Measurements from ENCODE around the gene JDP2.
"Not testable (repeated sequence)": the region's sequence is repeated elsewhere in the genome, so short reads cannot be mapped to it uniquely, and the experiment has no call there.

Gene JDP2, protein sequence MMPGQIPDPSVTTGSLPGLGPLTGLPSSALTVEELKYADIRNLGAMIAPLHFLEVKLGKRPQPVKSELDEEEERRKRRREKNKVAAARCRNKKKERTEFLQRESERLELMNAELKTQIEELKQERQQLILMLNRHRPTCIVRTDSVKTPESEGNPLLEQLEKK

DNA sequence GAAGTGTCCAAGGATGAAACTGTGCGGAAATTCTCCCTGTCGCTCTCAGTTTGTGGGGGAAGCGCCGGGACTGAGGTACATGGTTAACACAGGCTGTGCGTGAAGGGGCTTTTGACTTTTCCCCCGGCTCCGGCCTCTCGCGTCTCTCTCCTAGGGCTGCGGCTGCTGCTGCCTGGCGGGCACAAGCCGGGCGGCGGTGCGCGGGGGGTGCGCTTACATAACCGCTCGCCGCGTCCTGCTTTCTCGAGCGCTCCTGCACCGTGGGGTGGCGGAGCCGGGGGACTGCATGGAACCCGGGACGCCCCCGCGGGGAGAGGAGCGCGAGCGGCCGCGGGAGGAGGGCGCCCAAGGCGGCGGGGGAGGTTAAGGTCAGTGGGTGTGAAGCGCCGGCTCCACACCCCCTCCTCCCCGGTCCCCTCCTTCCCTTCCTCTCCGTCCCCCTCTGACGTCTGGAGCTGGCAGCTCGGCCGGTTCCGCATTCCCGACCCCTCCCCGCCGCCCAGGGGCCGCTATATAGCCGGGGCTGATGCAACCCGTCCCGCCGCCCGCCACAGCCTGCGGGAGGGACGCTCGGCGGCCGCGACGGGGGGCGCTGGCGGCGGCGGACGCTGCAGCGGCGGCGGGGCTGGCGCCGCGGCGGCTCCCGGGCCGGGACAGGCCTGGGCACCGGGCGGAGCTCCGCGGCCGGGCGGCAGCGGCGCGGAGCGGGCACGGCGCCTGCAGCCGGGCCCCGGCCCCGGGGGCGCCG lies at the start of gene JDP2:
Gene JDP2, plus strand, starts transcription at position 541 of the 748 bp plus-strand sequence. CDS start 9,899 bp downstream, outside the sequence.
- H3K27me3 ChIP-seq, result no peaks in the 10 kb centered on the region
- intact Hi-C loops (cut with DNase I; ENCODE audit: low total_unique reads), result loop anchor here (5.0 kb wide), 1 partner anchor 115 kb away; no protein-coding TSS in a partner anchor
- peak; percentile 93 to 95 for DNase-seq
- peak within 1 kb of the TSS; percentile 73 to 83 for H3K27ac ChIP-seq
- H3K36me3 ChIP-seq, result peaks cover 5 to 9% (median 7%) of the 10 kb centered on the region in 3 donors
- H3K9me3 ChIP-seq, result no peaks in the 10 kb centered on the region
- H3K4me3 ChIP-seq, result peak within 1 kb of the TSS; percentile 63 to 70
- H3K4me1 ChIP-seq, result peaks cover 0 to 42% (median 34%) of the 10 kb centered on the region in 4 donors
- TF ChIP-seq, protein P1, sequence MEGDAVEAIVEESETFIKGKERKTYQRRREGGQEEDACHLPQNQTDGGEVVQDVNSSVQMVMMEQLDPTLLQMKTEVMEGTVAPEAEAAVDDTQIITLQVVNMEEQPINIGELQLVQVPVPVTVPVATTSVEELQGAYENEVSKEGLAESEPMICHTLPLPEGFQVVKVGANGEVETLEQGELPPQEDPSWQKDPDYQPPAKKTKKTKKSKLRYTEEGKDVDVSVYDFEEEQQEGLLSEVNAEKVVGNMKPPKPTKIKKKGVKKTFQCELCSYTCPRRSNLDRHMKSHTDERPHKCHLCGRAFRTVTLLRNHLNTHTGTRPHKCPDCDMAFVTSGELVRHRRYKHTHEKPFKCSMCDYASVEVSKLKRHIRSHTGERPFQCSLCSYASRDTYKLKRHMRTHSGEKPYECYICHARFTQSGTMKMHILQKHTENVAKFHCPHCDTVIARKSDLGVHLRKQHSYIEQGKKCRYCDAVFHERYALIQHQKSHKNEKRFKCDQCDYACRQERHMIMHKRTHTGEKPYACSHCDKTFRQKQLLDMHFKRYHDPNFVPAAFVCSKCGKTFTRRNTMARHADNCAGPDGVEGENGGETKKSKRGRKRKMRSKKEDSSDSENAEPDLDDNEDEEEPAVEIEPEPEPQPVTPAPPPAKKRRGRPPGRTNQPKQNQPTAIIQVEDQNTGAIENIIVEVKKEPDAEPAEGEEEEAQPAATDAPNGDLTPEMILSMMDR (IDR thresholded peaks at IDR 0.05), result peak in 1 of 2 experiments; percentile 52

DNA sequence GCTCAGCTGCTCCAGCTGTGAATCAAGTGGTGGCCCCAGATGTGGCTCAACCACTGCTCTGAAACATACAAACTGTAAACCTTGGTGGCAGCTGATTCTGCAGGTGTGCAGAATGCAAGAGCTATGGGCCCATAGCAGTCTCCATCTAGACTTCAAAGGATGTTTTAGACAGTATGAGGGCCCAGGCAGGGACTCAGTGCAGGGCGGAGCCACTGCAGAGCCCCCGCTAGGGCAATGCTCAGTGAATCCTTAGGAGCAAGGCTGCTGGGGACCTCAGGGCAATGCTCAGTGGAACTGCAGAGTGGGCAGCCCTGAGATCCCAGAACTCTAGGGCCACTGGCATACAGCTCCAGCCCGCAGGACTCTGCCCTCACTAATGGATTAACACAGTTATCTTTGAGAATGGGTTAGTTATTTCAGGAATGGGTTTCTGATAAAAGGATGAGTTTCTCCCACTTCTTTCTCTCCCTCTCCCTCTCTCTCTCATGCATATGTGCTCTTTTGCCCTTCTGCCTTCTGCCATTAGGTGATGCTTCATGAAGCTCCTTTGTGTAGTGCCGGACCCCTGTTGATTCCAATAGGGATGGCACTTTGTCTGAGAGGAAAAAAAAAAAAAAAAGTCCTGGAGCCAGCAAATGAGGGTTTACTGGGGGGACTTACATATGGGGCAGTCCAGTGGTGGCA lies 48.4 kb upstream of the JDP2 start:
- Histone ChIP-seq H3K4me3 (no peak overlapping the region), H3K9me3 (no peaks in the 10 kb centered on the region), H3K4me1 (peaks cover 0 to 17% (median 2%) of the 10 kb centered on the region in 4 donors), H3K27ac (no peak overlapping the region), H3K36me3 (no peaks in the 10 kb centered on the region), H3K27me3 (no peaks in the 10 kb centered on the region)
- intact Hi-C loops (cut with DNase I; ENCODE audit: low total_unique reads), result no loop called here
- TF ChIP-seq, protein P1 (IDR thresholded peaks at IDR 0.05), result no peak
- DNase-seq, result no peak

DNA sequence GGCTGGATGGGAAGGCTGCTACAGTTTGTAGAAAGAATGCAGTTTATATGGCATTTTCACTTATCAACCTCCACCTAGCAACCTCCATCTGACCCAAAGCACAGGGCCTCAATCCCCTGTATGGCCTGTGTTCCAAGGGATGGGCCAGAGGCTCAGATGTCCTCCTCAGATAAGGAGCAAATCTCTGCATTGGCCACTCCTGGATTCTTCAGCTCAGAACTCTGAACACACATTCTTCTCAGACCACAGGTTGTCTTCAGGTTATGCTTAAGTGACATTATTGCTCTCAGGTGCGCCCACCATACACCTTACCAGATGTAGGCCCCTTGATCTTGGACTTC lies 47.9 kb upstream of the JDP2 start:
- no peaks in the 10 kb centered on the region for H3K9me3 ChIP-seq
- no peak overlapping the region for H3K4me3 ChIP-seq
- H3K36me3 ChIP-seq, result no peaks in the 10 kb centered on the region
- no peak for DNase-seq
- H3K27me3 ChIP-seq, result no peaks in the 10 kb centered on the region
- intact Hi-C loops (cut with DNase I; ENCODE audit: low total_unique reads), result no loop called here
- TF ChIP-seq, protein P1 (IDR thresholded peaks at IDR 0.05), result no peak
- peaks cover 0 to 17% (median 2%) of the 10 kb centered on the region in 4 donors for H3K4me1 ChIP-seq
- no peak overlapping the region for H3K27ac ChIP-seq

DNA sequence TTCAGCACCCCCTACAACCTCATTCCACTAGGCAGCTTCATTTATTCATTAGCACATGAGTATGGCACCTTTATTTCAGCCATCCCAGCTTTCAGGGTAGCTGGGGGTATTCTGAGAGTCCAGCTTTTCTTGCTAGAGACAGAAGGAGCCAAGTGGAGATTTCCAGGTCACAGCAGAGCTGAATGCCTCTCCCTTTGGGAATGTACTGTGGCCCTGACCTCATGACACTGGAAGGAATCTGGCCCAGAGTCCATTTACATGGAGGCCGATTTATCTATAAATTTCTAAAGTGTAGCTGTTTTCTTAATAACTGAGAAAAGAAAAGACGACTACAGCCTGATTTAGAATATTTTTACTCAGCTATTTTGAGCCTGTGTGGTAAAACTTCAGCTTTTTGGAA lies 47.2 kb upstream of the JDP2 start:
- peak overlapping the region; percentile 36 to 43 for H3K27ac ChIP-seq
- H3K9me3 ChIP-seq, result no peaks in the 10 kb centered on the region
- TF ChIP-seq, protein P1 (IDR thresholded peaks at IDR 0.05), result no peak
- peaks cover 0 to 17% (median 2%) of the 10 kb centered on the region in 4 donors for H3K4me1 ChIP-seq
- no peaks in the 10 kb centered on the region for H3K27me3 ChIP-seq
- intact Hi-C loops (cut with DNase I; ENCODE audit: low total_unique reads), result no loop called here
- DNase-seq, result no peak
- no peak overlapping the region for H3K4me3 ChIP-seq
- H3K36me3 ChIP-seq, result no peaks in the 10 kb centered on the region

DNA sequence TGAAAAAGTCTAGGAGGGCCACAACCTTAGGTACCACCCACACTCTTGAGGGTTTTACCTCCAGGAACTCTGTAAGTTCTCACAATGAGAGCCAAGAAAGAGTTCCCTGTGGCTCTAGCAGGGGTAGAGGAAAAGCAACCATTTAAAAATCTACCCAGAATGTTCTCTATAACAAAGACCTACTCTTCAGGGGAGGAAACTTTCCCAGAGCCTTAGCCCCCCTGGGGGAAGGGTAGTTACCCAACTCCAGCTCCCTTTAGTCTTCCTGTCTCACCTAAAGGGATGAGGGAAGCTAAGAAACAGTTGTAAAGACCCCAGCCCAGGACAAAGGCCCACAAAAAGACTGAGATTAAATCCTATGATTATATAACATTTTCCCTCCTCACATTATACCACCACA lies 46.2 kb upstream of the JDP2 start:
- Histone ChIP-seq H3K27me3 (no peaks in the 10 kb centered on the region), H3K36me3 (no peaks in the 10 kb centered on the region), H3K4me3 (no peak overlapping the region), H3K9me3 (no peaks in the 10 kb centered on the region), H3K4me1 (peaks cover 0 to 17% (median 2%) of the 10 kb centered on the region in 4 donors), H3K27ac (no peak overlapping the region)
- intact Hi-C loops (cut with DNase I; ENCODE audit: low total_unique reads), result no loop called here
- TF ChIP-seq, protein P1 (IDR thresholded peaks at IDR 0.05), result no peak
- DNase-seq, result no peak

DNA sequence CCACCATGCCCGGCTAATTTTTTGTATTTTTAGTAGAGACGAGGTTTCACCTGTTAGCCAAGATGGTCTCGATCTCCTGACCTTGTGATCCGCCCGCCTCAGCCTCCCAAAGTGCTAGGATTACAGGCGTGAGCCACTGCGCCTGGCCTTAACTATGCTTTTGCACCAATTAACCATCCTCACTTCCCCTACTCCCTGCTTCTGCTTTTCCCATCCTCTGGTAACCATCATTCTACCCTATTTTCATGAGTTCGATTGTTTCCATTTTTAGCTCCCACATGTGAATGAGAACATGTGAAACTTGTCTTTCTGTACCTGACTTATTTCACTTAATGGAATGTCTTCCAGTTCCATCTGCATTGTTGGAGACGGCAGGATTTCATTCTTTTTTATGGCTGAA lies 44.6 kb upstream of the JDP2 start:
- intact Hi-C loops (cut with DNase I; ENCODE audit: low total_unique reads); H3K36me3 ChIP-seq; H3K27ac ChIP-seq; H3K4me3 ChIP-seq; H3K9me3 ChIP-seq; DNase-seq; H3K27me3 ChIP-seq: not testable (repeated sequence)
- H3K4me1 ChIP-seq, result peaks cover 0 to 17% (median 2%) of the 10 kb centered on the region in 4 donors

Measured in tibial artery (tissue), 4 donors.